Activated B cell treated with CpG ODN at 0.5 μM for 24 hours (primary cell): Measurements from ENCODE around the gene IQCE. TPM values are rescaled to one million over a fixed set of nuclear protein-coding genes. Genes with fewer than 3 reads are reported as not detected.

ENCODE experiments used
- ATAC-seq: fragments of 200-7000 bp; cut with Tn5 transposase; one replicate; pipeline ENCODE4 v1.10.0; 2021; ENCODE audit warnings: low read depth, mild to moderate bottlenecking, moderate library complexity
- CTCF ChIA-PET: fragments of 350-600 bp; sonication (Branson Sonifier 250); formaldehyde crosslinking; loops from one replicate; lab custom pipeline; 2021; ENCODE audit warnings: antibody characterized with exemption; lab: Charles Lee
- POLR2A ChIA-PET: fragments of 350-600 bp; sonication (Branson Sonifier 250); formaldehyde crosslinking; loops from one replicate; lab custom pipeline; 2021; ENCODE audit warnings: antibody characterized with exemption; lab: Charles Lee
- DNase-seq: peaks from one replicate; pipeline ENCODE4 v3.0.0; 2022
- H3K27ac Mint-ChIP-seq: one replicate; pipeline ENCODE4 v1.8.0; 2020; ENCODE audit warnings: mixed read lengths
- H3K27me3 Mint-ChIP-seq: one replicate; pipeline ENCODE4 v1.8.0; 2021; ENCODE audit warnings: mixed read lengths
- H3K36me3 Mint-ChIP-seq: one replicate; pipeline ENCODE4 v1.8.0; 2021; ENCODE audit warnings: low read depth, mixed read lengths
- H3K4me1 Mint-ChIP-seq: one replicate; pipeline ENCODE4 v1.8.0; 2021; ENCODE audit warnings: mixed read lengths
- H3K4me3 Mint-ChIP-seq: one replicate; pipeline ENCODE4 v1.8.0; 2020; ENCODE audit warnings: mild to moderate bottlenecking, mixed read lengths
- H3K9me3 Mint-ChIP-seq: one replicate; pipeline ENCODE4 v1.8.0; 2020; ENCODE audit warnings: mixed read lengths
- intact Hi-C: fragments of 100-400 bp; cut with micrococcal nuclease; formaldehyde crosslinking; loops from one replicate; pipeline ENCODE4 v1.15.1; 2024
- total RNA-seq: library from RNA; stranded (reverse); gene quantifications from 2 replicates; pipeline ENCODE4 v1.2.3, GENCODE V29; 2022
- TF ChIP-seq, protein P1 (sequence below): fragments of 200-600 bp; IDR thresholded peaks from one replicate; pipeline ENCODE4 v1.8.0; 2022; ENCODE audit warnings: antibody characterized with exemption, mild to moderate bottlenecking

Gene IQCE
- total RNA-seq, 1 donor from 2014 or later, result 7.7 TPM

- intact Hi-C loops, result loop anchor here (5.0 kb wide), 1 partner anchor 111 kb away; the partner anchor contains the start of gene CHST12
- Mint-ChIP-seq H3K27me3 (no peaks in the 10 kb centered on the region), H3K36me3 (no peaks in the 10 kb centered on the region), H3K4me1 (peaks cover 62% of the 10 kb centered on the region), H3K9me3 (no peaks in the 10 kb centered on the region), H3K4me3 (no peak overlapping the region), H3K27ac (peak overlapping the region; percentile 95)
- TF ChIP-seq, protein P1, sequence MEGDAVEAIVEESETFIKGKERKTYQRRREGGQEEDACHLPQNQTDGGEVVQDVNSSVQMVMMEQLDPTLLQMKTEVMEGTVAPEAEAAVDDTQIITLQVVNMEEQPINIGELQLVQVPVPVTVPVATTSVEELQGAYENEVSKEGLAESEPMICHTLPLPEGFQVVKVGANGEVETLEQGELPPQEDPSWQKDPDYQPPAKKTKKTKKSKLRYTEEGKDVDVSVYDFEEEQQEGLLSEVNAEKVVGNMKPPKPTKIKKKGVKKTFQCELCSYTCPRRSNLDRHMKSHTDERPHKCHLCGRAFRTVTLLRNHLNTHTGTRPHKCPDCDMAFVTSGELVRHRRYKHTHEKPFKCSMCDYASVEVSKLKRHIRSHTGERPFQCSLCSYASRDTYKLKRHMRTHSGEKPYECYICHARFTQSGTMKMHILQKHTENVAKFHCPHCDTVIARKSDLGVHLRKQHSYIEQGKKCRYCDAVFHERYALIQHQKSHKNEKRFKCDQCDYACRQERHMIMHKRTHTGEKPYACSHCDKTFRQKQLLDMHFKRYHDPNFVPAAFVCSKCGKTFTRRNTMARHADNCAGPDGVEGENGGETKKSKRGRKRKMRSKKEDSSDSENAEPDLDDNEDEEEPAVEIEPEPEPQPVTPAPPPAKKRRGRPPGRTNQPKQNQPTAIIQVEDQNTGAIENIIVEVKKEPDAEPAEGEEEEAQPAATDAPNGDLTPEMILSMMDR, result no peak
- ATAC-seq (no peak), DNase-seq (no peak)
- ChIA-PET CTCF (no interaction called here), POLR2A (interaction anchor here (7.0 kb wide), 1 partner anchor 8 kb away, joined by 240 read pairs; the partner anchor contains the start of gene LFNG)
Observed at GRCh38 chr7:2513702-2514101, 45.1 kb upstream of the IQCE start.

DNA sequence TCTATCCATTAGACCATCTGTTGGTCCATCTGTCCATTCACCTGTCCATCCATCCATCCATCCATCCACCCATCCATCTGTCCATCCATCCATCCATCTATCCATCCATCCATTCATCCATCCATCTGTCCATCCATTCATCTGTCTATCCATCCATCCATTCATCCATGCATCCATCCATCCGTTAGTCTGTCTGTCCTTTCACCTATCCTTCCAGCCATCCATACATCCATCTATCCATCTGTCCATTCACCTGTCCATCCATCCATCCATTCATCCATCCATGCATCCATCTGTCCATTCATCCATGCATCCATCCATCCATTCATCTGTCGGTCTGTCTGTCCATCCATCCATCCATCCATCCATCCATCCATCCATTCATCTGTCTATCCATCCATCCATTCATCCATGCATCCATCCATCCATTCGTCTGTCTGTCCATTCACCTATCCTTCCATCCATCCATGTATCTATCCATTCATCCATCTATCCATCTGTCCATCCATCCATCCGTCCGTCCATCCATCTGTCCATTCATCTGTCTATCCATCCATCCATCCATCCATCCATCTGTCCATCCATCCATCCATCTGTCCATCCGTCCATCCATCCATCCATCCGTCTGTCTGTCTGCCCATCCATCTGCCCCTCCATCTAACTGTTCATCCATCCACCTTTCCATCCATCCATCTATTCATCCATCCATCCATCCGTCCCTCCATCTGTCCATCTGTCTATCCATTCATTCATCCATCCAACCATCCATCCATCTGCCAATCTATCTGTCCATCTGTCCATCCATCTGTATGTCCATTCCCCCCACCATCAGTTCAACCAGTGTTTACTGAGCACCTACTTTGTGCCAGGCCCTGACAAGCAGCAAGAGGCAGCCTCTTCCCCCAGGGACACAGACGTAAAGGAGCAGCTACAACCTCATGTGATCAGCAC, 44.0 kb upstream of the IQCE start:
- H3K27ac Mint-ChIP-seq, result no peak overlapping the region
- H3K4me1 Mint-ChIP-seq, result peaks cover 55% of the 10 kb centered on the region
- no peak overlapping the region for H3K4me3 Mint-ChIP-seq
- ChIA-PET CTCF (no interaction called here), POLR2A (no interaction called here)
- ATAC-seq, result no peak
- H3K9me3 Mint-ChIP-seq, result no peaks in the 10 kb centered on the region
- DNase-seq, result no peak
- TF ChIP-seq, protein P1, result no peak
- H3K27me3 Mint-ChIP-seq, result no peaks in the 10 kb centered on the region
- intact Hi-C loops, result loop anchor here (5.0 kb wide), 1 partner anchor 112 kb away; the partner anchor contains the start of gene CHST12
- no peaks in the 10 kb centered on the region for H3K36me3 Mint-ChIP-seq

GRCh38 chr7:2515424-2516193, 43.2 kb upstream of the IQCE start:
- Mint-ChIP-seq H3K4me1 (peaks cover 49% of the 10 kb centered on the region), H3K27me3 (no peaks in the 10 kb centered on the region), H3K36me3 (peaks cover 5% of the 10 kb centered on the region), H3K4me3 (no peak overlapping the region), H3K9me3 (no peaks in the 10 kb centered on the region), H3K27ac (no peak overlapping the region)
- TF ChIP-seq, protein P1, result no peak
- ATAC-seq, result no peak
- ChIA-PET POLR2A (interaction anchor here (0.9 to 1.0 kb wide), 2 partner anchors 15 to 130 kb away, joined by 3 to 4 read pairs; no protein-coding TSS in a partner anchor), CTCF (no interaction called here)
- intact Hi-C loops, result no loop called here
- no peak for DNase-seq

- TF ChIP-seq, protein P1, result no peak
- Mint-ChIP-seq H3K27me3 (no peaks in the 10 kb centered on the region), H3K36me3 (peaks cover 8% of the 10 kb centered on the region), H3K4me3 (no peak overlapping the region), H3K9me3 (no peaks in the 10 kb centered on the region), H3K4me1 (peaks cover 46% of the 10 kb centered on the region), H3K27ac (no peak overlapping the region)
- DNase-seq, result no peak
- CTCF ChIA-PET, result no interaction called here
- intact Hi-C loops, result no loop called here
- no peak for ATAC-seq
- POLR2A ChIA-PET, result interaction anchor here (0.9 to 1.0 kb wide), 2 partner anchors 14 to 129 kb away, joined by 3 to 4 read pairs; no protein-coding TSS in a partner anchor
Observed at GRCh38 chr7:2516194-2516555, 42.6 kb upstream of the IQCE start.
